Amygdala (tissue), 56 donors: ENCODE data around the gene WASF2.
"Not testable (repeated sequence)": the region's sequence is repeated elsewhere in the genome, so short reads cannot be mapped to it uniquely, and the experiment has no call there.

Experiments used
- DNase-seq, 56 donors: peaks; one replicate each; lab custom pipeline; 2025; lab: John Stamatoyannopoulos, UW

The WASF2 gene

GRCh38 chr1:27430903-27431600 lies 58.9 kb downstream of the WASF2 start:
- peak in 22 of 56 donors; percentile 3 to 68 (median 28) for DNase-seq

- DNase-seq = no peak
These were observed 60.9 kb downstream of the WASF2 start for GRCh38 chr1:27429029-27429425.

- peak in 16 of 56 donors; percentile 12 to 52 (median 34) for DNase-seq
These were observed 61.5 kb downstream of the WASF2 start for GRCh38 chr1:27428316-27429028.

- peak in 1 of 56 donors; percentile 33 for DNase-seq
These were observed 62.1 kb downstream of the WASF2 start for GRCh38 chr1:27427816-27428315.

- peak in 9 of 56 donors; percentile 2 to 48 (median 12) for DNase-seq
These were observed 62.6 kb downstream of the WASF2 start for GRCh38 chr1:27427329-27427728.

- DNase-seq = no peak
These were observed 66.3 kb downstream of the WASF2 start for GRCh38 chr1:27423709-27424108.

GRCh38 chr1:27418326-27419185 lies 71.4 kb downstream of the WASF2 start:
- peak in 49 of 56 donors; percentile 18 to 85 (median 57) for DNase-seq

GRCh38 chr1:27417713-27418112 lies 72.3 kb downstream of the WASF2 start:
- no peak for DNase-seq

- DNase-seq = peak in 10 of 56 donors; percentile 11 to 67 (median 18)
These were observed 73.4 kb downstream of the WASF2 start for GRCh38 chr1:27416387-27417111.

GRCh38 chr1:27414091-27414490 lies 75.9 kb downstream of the WASF2 start:
- DNase-seq = no peak

- DNase-seq = no peak
These were observed 77.0 kb downstream of the WASF2 start for GRCh38 chr1:27413004-27413403.

- DNase-seq = no peak
These were observed 77.5 kb downstream of the WASF2 start for GRCh38 chr1:27412502-27412901.

GRCh38 chr1:27410709-27411108 lies 79.3 kb downstream of the WASF2 start:
- no peak for DNase-seq

- DNase-seq = no peak
These were observed 80.3 kb downstream of the WASF2 start for GRCh38 chr1:27409669-27410068.

GRCh38 chr1:27408151-27408550 lies 81.8 kb downstream of the WASF2 start:
- DNase-seq = no peak

- DNase-seq = not testable (repeated sequence)
These were observed 83.2 kb downstream of the WASF2 start for GRCh38 chr1:27406791-27407190.

GRCh38 chr1:27406362-27406680 lies 83.6 kb downstream of the WASF2 start:
- peak in 8 of 56 donors; percentile 10 to 52 (median 26) for DNase-seq

GRCh38 chr1:27405598-27406361 lies 84.2 kb downstream of the WASF2 start:
- peak in 2 of 56 donors; percentile 32 to 43 for DNase-seq

GRCh38 chr1:27405074-27405473 lies 84.9 kb downstream of the WASF2 start:
- peak in 4 of 56 donors; percentile 9 to 29 (median 14) for DNase-seq
